ENCODE measurements around the gene MTUS2.

The MTUS2 gene

GRCh38 chr13:29046588-29046987, 226.4 kb downstream of the MTUS2 start:
- DNase-seq, result no peak

GRCh38 chr13:29049524-29049923, 229.4 kb downstream of the MTUS2 start:
- DNase-seq, result no peak

GRCh38 chr13:29050719-29051118, 230.6 kb downstream of the MTUS2 start:
- DNase-seq, result no peak

- no peak for DNase-seq
These were observed 239.7 kb downstream of the MTUS2 start for GRCh38 chr13:29059800-29060199.

GRCh38 chr13:29065142-29065541, 245.0 kb downstream of the MTUS2 start:
- no peak for DNase-seq

- no peak for DNase-seq
These were observed 247.3 kb downstream of the MTUS2 start for GRCh38 chr13:29067306-29067945.

DNA sequence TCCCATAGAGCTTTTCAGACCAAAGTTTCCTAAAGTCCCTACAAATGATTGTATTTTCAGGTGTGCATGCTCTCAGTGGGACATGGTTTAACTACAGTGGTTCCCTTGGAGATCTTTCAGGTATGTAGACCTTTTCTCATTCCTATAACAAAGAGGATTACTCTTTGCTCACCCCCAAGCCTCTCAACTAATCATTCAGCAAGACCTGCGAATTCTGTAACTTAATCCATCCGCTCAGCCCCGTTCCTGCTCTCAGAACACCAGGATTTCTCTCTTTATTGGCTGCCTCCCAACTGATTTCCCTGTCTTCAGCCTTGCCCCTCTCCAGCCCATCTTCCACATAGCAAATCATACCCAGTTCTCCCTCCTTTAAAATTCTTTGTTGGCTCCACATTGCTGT, 253.6 kb downstream of the MTUS2 start:
- no peak for DNase-seq

DNA sequence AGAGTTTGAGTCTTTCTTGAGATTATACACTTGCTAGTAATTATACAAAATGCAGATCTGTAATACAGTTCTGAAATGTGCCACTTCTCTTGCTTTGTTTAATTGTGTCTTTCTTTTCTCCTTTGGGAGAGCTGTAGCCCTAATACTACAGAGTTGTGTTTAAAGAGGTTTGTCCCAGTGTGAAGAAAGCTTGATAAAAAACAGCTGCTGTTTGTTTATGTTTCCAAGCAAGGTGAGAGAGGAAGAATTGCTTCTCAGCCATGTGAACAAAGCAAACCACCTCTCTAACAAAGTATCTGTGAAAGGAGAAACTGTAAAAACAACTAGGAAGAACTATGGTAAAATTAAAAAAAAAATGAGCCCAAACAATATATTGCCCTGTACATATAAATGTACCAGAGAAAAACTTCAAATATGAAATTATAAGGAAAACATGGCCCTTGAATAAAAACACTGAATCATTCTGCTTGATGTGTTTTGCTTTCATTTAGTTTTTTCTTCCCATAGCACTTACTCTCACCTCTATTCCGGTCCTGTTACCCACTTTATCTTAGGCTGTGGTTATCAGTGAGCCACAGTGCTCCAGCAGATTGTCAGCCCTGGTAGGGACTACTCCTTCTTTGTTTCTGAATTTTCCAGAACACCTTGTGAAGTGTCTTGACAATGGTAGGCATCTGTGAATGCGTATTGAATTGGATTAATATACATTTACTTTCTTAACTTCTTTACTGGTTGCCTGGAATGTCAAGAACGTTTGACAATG, 257.1 kb downstream of the MTUS2 start:
- no peak for DNase-seq

GRCh38 chr13:29081036-29081435, 260.9 kb downstream of the MTUS2 start:
- DNase-seq, result no peak

- no peak for DNase-seq
These were observed 261.7 kb downstream of the MTUS2 start for GRCh38 chr13:29081697-29082440.

DNA sequence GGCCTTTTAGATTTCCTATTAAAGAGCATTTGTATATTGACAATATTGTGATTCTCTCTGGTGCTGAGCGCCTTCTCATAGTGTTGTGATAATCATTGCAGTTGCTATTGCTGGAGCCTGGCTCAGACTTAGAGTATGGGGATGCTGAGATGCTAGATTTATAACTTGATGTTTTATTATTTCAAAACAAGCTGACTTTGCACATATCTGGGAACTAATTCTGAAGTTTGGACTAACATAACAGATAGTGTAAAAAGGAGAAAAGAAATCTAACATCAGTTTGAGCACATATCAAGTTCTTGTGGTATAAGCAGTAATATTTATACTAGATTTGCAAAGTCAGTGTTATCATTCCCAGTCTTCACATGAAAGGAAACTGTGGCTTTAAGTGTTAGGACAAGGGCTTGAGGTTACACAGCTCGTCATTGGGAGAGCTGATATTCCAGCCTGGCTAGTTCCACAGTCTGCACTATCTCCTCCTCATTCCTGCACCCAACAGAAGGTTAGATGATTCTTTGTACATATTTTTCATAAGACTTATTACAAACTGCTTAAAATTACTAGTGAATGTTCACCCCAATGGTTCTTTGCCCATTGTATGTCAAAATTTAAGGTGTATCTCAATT, 279.8 kb downstream of the MTUS2 start:
- no peak for DNase-seq

DNA sequence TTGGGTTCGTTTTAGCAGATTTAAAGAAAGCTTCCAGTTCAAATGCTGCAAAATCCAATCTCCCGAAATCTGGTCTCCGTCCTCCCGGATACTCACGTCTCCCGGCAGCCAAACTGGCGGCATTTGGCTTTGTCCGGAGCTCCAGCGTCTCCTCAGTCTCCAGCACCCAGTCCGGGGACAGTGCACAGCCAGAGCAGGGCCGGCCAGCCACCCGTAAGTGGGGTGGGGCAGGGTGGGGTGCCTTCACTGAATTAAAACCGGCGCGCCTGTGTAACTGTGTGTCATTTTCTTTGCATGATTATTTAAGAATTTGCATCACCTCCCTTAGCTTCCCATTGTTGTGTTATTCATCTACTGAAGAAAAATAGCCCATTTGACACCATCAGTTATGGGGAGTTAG, 280.6 kb downstream of the MTUS2 start:
- DNase-seq, result no peak

- DNase-seq, result no peak
These were observed 281.3 kb downstream of the MTUS2 start for GRCh38 chr13:29101409-29101808.

- no peak for DNase-seq
These were observed 281.8 kb downstream of the MTUS2 start for GRCh38 chr13:29101905-29102304.

DNA sequence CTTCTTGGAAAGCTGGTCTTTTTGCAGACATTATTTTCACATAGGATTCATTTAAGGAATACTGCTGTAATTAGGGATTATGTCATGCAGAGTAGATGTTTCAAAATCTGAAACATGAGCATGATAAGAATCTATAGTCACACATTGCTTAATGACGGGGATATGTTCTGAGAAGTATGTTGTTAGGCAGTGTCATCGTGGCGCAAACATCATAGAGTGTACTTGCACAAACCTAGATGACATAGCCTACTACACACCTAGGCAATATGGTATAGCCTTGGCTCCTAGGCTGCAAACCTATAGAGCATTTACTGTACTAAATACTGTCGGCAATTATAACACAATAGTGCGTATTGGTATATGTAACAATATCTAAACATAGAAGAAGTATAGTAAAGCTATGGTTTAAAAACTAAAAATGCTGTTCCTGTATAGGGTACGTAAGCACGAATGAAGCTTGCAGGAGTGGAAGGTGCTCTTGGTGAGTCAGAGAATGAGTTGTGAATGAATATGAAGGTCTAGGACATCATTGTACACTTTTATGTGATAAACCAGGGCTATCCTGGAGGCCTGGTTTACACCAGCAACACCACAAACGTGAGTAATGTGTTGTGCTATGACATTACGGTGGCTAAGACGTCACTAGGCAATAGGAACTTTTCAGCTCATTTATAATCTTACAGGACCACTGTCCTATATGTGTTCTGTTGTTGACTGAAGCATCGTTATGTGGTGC, 283.1 kb downstream of the MTUS2 start:
- no peak for DNase-seq

DNA sequence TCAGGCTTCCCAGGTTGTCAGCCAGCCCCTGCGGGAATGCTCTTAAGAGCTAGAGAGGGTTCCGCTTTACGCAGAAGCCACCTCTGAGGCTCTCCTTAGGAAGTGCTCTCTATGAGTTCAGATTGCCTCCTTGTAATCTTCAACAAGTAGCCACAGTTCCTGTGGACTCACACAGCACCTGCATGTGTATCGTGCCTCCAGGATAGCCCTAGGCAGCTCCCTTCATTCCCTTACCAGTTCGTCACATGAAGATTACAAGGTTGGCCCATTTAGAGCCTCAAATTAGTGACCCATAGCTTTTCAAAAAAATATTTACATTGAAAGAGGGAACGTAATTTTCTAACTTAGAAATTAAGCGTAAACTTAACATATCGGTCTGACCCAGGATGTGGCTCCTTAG, 284.3 kb downstream of the MTUS2 start:
- no peak for DNase-seq

DNA sequence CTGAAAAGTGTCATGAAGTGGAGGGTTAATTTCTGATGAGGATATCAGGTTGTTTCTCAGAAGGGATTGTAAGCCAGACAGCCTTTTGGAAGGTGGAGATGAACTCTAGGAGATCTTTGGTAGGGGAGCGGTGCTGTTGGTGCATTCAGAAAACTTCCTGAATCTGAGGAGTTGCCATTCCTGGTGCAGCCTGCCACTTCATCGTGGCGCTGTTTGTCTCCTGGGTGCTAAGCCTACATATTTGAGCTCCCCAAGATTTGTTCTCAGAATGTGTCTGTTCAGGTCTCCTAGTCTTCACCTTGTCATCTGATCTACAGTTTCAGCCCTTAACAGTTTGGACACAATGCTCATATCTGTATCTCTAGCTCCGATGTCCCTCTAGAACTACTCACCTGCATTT, 285.6 kb downstream of the MTUS2 start:
- no peak for DNase-seq

- no peak for DNase-seq
These were observed 286.5 kb downstream of the MTUS2 start for GRCh38 chr13:29106651-29107050.

DNA sequence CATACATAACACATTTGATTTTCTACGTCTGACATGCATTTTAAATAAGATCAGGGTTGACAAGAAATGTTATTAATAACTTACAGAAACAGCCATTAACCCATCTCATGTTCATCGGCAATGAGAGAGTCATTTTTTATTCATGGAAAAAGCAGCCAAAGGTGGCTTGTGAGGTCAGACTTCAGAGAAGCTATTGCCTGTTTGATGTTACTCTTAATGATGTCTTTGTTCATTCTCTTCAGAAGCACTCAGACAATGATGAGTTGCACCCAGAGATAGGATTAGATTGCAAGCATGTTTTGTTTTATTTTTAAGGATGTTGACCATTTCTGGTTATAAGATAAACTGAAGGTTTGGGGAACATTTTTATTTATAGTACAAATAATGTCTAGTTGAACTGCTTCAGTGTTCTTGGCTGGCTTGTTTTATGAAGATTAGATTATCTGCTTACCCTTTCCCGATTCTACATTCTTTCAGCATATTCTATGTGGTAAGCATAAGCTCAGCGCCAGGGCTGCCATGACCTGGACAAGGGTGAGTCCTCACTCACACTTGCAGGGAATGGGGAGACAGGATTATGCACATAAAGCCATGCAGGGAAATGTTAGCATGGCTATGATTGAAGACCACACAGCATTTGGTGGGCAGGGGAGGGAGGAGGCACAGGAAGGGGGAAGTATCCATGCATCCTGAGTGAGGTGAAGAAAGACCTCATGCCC, 288.1 kb downstream of the MTUS2 start:
- no peak for DNase-seq

DNA sequence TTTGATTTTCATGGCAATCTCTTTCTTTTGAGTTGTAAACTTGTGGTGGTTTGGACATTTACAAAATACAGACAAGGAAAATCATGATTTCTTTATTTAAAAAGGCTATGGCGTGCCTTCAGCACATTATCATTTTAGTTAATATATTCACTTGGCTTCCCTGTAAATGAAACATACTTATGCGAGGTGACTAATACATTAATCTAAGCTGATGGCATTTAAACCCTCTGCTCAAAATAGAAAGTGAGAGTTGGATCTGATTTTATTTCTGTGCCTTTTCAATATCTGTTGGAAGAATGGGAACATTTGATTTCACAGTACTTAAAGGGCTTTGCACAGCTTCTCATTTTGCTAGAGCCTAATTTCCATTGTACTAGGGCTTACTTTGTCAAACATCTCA, 289.8 kb downstream of the MTUS2 start:
- no peak for DNase-seq

GRCh38 chr13:29111446-29111845, 291.3 kb downstream of the MTUS2 start:
- DNase-seq, result no peak

DNA sequence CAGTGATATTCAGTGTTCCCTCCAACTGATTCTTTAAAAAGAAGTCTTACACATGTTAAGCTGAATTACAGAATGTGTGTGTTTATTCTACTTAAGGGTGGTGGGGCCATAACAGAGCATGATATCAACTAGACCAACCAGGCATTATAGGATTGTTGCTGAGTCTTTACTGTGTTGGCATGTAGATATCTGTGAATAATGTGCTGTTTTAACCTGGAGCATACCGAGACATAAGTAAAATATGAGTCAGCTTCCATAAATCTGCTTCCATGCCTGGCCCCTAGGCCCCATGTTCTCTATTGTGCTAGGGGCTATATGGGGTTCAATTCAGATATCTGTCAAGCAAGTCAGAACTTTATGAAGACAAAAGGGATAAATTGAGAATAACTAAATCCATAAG, 295.7 kb downstream of the MTUS2 start:
- no peak for DNase-seq
